ENCODE measurements around the gene MAPKAPK5.
"Not testable (repeated sequence)": the region's sequence is repeated elsewhere in the genome, so short reads cannot be mapped to it uniquely, and the experiment has no call there.

The MAPKAPK5 gene

DNA sequence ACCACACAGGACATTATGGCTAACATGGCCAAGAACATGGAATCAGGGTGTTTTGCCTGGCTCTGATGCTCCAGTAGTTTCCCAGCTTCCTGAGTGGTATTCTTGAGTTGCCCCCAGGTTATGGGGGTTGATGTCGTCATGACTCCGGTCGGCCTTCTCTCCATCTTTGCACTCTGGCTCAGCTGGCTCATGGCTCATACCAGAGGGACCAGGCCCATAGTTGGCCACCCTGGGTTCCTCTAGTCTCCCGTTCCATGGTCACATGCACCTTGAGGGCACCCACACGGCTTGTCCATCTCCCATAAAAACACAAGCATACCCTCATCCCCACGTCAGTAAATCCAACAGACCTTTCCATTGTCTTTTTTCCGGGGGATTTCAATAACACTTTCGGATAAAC is 23.7 kb upstream of the MAPKAPK5 start:
- Histone ChIP-seq H3K4me3 (ENCODE audit: low read depth, low read length) (no peak overlapping the region), H3K4me1 (ENCODE audit: control insufficient read depth, insufficient read depth, low read length) (peaks cover 15% of the 10 kb centered on the region), H3K9ac (ENCODE audit: low read depth, low read length) (no peak overlapping the region), H3K9me3 (ENCODE audit: control insufficient read depth, insufficient read depth, low read length) (no peaks in the 10 kb centered on the region), H3K36me3 (ENCODE audit: control insufficient read depth, insufficient read depth, low read length) (no peaks in the 10 kb centered on the region), H3K27me3 (ENCODE audit: control insufficient read depth, insufficient read depth, low read length) (no peaks in the 10 kb centered on the region)

DNA sequence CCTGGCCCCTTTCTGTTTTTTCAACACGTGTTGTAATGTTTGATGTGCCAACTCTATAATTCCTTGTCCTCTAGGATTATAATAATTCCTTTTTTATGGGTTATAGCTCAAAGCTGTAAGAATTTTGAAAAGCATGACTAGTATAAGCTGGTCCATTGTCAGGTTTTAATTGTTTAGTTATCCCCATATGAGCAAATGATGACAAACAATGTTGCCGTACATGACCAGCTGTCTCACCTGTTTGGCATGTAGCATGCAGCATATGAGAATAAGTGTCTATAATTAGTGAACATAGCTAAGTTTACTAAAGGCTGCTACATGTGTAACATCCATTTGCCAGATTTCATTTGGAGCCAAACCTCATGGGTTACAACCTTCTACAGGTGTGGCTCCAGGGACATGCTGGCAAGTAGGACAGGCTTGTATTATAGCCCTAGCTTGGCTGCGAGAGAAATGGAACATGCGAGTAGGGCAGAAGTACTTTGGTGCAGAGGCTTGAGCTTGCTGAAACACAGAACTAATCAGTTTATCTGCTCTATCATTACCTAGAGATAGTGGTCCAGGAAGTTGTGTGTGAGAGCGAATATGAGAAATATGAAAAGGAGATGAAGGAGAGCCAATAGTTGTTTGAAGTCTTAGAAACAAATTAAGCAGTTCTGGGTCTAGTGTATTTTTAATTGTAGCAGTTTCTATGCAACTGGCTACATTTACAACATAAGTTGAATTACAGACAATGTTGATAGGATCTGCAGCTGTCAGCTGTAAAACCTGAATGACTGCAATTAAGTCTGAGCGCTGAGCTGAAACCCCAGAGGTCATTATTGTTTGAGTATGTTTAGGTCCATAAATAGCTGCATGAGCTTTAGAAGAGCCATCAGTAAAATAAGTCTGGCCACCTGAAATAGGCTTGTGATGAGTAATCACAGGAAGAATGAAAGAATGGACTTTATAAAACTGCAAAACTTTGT is 22.6 kb upstream of the MAPKAPK5 start:
- no peak overlapping the region for H3K9ac ChIP-seq (ENCODE audit: low read depth, low read length)

DNA sequence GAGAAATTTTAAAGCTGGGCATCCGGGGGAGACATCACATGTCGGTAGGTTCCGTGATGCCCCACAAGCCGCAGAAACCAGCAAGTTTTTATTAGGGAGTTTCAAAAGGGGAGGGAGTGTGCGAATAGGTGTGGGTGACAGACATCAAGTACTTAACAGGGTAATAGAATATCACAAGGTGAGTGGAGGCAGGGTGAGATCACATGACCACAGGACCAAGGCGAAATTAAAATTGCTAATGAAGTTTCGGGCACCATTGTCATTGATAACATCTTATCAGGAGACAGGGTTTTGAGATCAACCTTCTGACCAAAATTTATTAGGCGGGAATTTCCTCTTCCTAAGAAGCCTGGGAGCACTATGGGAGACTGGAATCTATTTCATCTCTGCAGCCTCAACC is 21.2 kb upstream of the MAPKAPK5 start:
- H3K9ac ChIP-seq (ENCODE audit: low read depth, low read length); H3K4me3 ChIP-seq (ENCODE audit: low read depth, low read length); H3K9me3 ChIP-seq (ENCODE audit: control insufficient read depth, insufficient read depth, low read length); H3K27me3 ChIP-seq (ENCODE audit: control insufficient read depth, insufficient read depth, low read length); H3K36me3 ChIP-seq (ENCODE audit: control insufficient read depth, insufficient read depth, low read length): not testable (repeated sequence)
- peaks cover 21% of the 10 kb centered on the region for H3K4me1 ChIP-seq (ENCODE audit: control insufficient read depth, insufficient read depth, low read length)

More for the DNA sequence above, 22.6 kb upstream of the MAPKAPK5 start:
- Histone ChIP-seq H3K4me3 (ENCODE audit: low read depth, low read length) (no peak overlapping the region), H3K4me1 (ENCODE audit: control insufficient read depth, insufficient read depth, low read length) (peaks cover 21% of the 10 kb centered on the region), H3K36me3 (ENCODE audit: control insufficient read depth, insufficient read depth, low read length) (no peaks in the 10 kb centered on the region), H3K9me3 (ENCODE audit: control insufficient read depth, insufficient read depth, low read length) (no peaks in the 10 kb centered on the region), H3K27me3 (ENCODE audit: control insufficient read depth, insufficient read depth, low read length) (no peaks in the 10 kb centered on the region)

DNA sequence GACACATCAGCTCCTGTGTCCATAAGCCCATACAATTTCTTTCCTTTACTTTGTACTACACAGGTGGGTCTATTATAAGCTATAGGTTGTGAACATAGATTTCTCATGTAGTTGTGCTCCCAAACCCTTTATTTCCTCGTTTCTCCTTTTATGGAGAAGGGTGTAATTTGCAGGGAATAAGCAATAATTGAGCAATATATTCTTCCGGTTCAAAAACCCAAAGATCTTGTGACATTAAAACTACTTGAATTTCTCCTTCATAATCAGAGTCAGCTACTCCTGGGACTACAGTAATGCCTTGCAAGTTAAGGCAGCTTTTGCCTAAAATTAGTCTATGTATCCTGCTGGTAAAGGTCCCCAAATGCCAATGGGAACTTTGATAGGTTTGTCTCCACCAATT is 19.1 kb upstream of the MAPKAPK5 start:
- Histone ChIP-seq H3K4me1 (ENCODE audit: control insufficient read depth, insufficient read depth, low read length) (peaks cover 21% of the 10 kb centered on the region), H3K9me3 (ENCODE audit: control insufficient read depth, insufficient read depth, low read length) (no peaks in the 10 kb centered on the region), H3K27me3 (ENCODE audit: control insufficient read depth, insufficient read depth, low read length) (no peaks in the 10 kb centered on the region), H3K4me3 (ENCODE audit: low read depth, low read length) (no peak overlapping the region), H3K36me3 (ENCODE audit: control insufficient read depth, insufficient read depth, low read length) (no peaks in the 10 kb centered on the region), H3K9ac (ENCODE audit: low read depth, low read length) (no peak overlapping the region)

DNA sequence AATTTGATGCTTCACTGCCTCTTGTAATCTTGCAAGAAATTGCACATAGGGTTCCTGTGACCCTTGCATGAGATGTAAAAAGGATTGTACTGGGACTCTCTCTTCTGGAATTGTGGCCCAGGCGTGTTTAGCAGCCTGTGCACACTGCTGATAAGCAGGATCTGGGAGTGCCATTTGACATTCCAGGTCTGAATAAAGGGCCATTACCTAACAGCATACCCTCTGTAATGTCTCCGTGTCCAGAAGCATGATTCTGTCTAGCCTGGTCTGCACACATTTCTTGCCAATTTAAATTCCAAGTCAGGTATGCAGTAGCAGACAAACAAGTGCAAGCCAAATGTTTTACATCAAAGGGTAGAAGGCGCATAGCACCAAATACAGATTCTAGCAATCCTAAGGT is 18.1 kb upstream of the MAPKAPK5 start:
- no peaks in the 10 kb centered on the region for H3K9me3 ChIP-seq (ENCODE audit: control insufficient read depth, insufficient read depth, low read length)
- no peaks in the 10 kb centered on the region for H3K27me3 ChIP-seq (ENCODE audit: control insufficient read depth, insufficient read depth, low read length)
- H3K4me3 ChIP-seq (ENCODE audit: low read depth, low read length) = no peak overlapping the region
- H3K4me1 ChIP-seq (ENCODE audit: control insufficient read depth, insufficient read depth, low read length) = peaks cover 21% of the 10 kb centered on the region
- H3K9ac ChIP-seq (ENCODE audit: low read depth, low read length) = no peak overlapping the region
- no peaks in the 10 kb centered on the region for H3K36me3 ChIP-seq (ENCODE audit: control insufficient read depth, insufficient read depth, low read length)

DNA sequence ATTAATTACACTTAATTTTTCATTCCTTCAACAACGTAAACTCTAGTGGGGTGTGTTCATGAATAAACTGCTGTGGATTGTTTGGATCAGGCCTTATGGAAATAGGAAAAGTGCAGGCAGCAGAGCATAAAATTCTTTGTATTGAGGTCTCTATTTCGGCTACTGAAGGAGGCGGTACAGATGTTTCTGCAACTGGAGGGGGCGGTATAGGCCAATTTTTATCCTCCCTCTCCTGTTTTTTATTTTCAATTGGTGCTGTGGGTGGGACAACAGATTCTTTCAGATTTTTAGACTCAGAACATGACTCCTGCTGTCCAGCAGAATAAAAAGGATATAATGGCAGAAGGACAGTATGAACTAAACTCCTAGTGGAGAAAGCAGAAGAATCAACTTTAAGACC is 17.7 kb upstream of the MAPKAPK5 start:
- peaks cover 21% of the 10 kb centered on the region for H3K4me1 ChIP-seq (ENCODE audit: control insufficient read depth, insufficient read depth, low read length)
- not testable (repeated sequence) for H3K27me3 ChIP-seq (ENCODE audit: control insufficient read depth, insufficient read depth, low read length); H3K9me3 ChIP-seq (ENCODE audit: control insufficient read depth, insufficient read depth, low read length); H3K9ac ChIP-seq (ENCODE audit: low read depth, low read length); H3K36me3 ChIP-seq (ENCODE audit: control insufficient read depth, insufficient read depth, low read length); H3K4me3 ChIP-seq (ENCODE audit: low read depth, low read length)

DNA sequence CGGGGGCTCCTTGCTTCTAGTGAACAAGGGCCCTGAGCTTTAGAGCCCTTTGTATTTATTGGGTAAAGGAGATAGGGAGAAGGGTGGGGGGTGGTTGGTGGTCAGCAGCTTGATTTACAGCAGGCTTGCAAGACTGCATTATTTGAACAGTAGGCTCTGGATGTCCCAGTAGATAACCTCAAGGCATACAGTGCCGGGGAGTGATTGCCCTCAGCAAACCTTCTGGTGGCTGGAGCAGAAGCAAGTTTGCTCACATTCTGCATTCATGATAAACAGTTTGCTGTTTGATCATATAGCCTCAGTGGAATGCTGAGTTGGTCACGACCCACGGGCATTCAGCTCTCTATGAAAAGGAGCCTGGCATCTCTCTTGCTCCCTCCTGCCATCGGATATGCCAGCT is 16.5 kb upstream of the MAPKAPK5 start:
- H3K36me3 ChIP-seq (ENCODE audit: control insufficient read depth, insufficient read depth, low read length) = no peaks in the 10 kb centered on the region

DNA sequence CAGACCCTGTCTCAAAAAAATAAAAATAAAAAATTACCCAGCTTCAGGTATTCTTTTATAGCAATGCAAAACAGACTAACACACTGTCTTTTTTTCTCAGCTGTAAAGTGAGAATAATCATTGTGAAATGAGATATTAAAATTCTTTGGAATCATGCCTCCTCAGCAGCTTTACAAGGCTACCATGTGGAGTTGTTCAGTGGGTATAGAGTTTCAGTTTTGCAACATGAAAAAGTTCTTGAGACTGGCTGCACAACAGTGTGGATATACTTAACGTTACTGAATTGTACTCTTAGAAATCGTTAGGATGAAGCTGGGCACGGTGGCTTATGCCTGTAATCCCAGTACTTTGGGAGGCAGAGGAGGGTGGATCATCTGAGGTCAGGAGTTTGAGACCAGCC is 15.7 kb upstream of the MAPKAPK5 start:
- H3K9ac ChIP-seq (ENCODE audit: low read depth, low read length) = no peak overlapping the region
- no peaks in the 10 kb centered on the region for H3K27me3 ChIP-seq (ENCODE audit: control insufficient read depth, insufficient read depth, low read length)
- H3K9me3 ChIP-seq (ENCODE audit: control insufficient read depth, insufficient read depth, low read length) = no peaks in the 10 kb centered on the region
- H3K36me3 ChIP-seq (ENCODE audit: control insufficient read depth, insufficient read depth, low read length) = no peaks in the 10 kb centered on the region
- no peak overlapping the region for H3K4me3 ChIP-seq (ENCODE audit: low read depth, low read length)
- H3K4me1 ChIP-seq (ENCODE audit: control insufficient read depth, insufficient read depth, low read length) = peaks cover 12% of the 10 kb centered on the region

More for the DNA sequence above, 16.5 kb upstream of the MAPKAPK5 start:
- Histone ChIP-seq H3K4me1 (ENCODE audit: control insufficient read depth, insufficient read depth, low read length) (peaks cover 12% of the 10 kb centered on the region), H3K9me3 (ENCODE audit: control insufficient read depth, insufficient read depth, low read length) (no peaks in the 10 kb centered on the region), H3K27me3 (ENCODE audit: control insufficient read depth, insufficient read depth, low read length) (no peaks in the 10 kb centered on the region), H3K9ac (ENCODE audit: low read depth, low read length) (no peak overlapping the region), H3K4me3 (ENCODE audit: low read depth, low read length) (no peak overlapping the region)

DNA sequence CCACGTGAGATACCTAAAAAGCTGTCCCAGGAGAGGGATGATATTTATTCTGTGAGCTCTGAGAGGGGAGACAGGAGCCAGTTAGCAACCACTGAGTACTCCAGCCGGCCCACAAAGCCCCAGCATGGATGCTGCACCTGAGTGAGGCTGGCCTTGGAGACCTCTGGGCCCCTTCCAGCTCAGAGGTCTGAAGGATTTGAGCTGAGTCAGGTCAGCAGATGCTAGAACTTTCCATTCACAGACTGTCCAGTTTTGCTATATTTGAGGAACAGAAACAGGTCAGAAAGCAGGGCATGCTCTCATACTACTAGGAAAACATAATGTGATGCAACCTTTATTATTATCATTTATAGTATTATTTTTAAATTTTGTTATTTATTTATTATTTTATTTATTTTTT is 15.0 kb upstream of the MAPKAPK5 start:
- no peak overlapping the region for H3K9ac ChIP-seq (ENCODE audit: low read depth, low read length)
- H3K27me3 ChIP-seq (ENCODE audit: control insufficient read depth, insufficient read depth, low read length) = no peaks in the 10 kb centered on the region
- H3K9me3 ChIP-seq (ENCODE audit: control insufficient read depth, insufficient read depth, low read length) = no peaks in the 10 kb centered on the region
- no peak overlapping the region for H3K4me3 ChIP-seq (ENCODE audit: low read depth, low read length)
- H3K36me3 ChIP-seq (ENCODE audit: control insufficient read depth, insufficient read depth, low read length) = no peaks in the 10 kb centered on the region
- H3K4me1 ChIP-seq (ENCODE audit: control insufficient read depth, insufficient read depth, low read length) = peaks cover 10% of the 10 kb centered on the region

DNA sequence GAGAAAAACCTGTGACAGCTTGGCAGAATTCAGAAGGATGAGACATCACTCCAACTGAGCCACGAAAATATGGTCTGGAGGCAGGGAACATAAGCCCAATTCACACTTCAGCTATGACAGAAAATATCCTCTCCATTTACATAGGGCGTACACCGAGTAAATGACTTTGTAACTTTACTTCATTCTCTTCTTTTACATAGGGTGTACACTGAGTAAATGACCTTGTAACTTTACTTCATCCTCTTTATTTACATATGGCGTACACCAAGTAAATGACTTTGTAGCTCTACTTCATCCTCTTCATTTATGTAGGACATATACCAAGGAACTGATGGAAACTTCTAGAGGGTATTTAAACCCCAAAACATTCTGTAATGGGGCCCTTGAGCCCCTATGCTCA is 14.1 kb upstream of the MAPKAPK5 start:
- Histone ChIP-seq H3K36me3 (ENCODE audit: control insufficient read depth, insufficient read depth, low read length) (no peaks in the 10 kb centered on the region), H3K4me1 (ENCODE audit: control insufficient read depth, insufficient read depth, low read length) (peaks cover 8% of the 10 kb centered on the region), H3K27me3 (ENCODE audit: control insufficient read depth, insufficient read depth, low read length) (no peaks in the 10 kb centered on the region), H3K9me3 (ENCODE audit: control insufficient read depth, insufficient read depth, low read length) (no peaks in the 10 kb centered on the region), H3K4me3 (ENCODE audit: low read depth, low read length) (no peak overlapping the region), H3K9ac (ENCODE audit: low read depth, low read length) (no peak overlapping the region)

DNA sequence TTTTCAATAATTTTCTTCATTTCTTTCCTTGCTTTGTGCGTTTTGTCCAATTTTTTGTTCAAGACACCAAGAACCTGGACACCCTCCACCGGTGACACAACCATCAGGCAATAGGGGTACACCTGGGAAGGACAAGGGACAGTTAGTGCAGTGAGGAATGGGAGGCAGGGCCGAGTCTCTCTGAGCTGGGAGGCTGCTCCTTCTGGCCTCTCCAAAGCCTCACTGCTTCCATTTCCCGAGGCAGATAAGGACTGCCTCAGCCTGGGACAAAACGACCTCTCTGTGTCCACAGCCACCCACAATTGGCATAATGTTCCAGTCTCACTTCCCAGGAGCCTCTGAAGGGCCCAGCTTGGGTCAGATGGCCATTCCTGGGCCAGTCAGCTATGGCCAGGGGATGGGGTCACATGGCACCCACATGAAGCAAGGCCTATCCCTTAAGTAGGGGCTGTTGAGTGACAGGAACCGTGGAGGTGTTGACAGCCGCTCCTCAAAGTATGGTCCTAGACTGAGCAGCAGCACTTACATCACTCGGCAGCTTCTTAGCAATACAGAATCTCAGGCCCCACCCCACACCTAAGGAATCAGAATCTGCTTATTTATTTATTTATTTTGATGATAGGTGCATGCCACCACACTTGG is 13.6 kb upstream of the MAPKAPK5 start:
- Histone ChIP-seq H3K27me3 (ENCODE audit: control insufficient read depth, insufficient read depth, low read length) (no peaks in the 10 kb centered on the region), H3K36me3 (ENCODE audit: control insufficient read depth, insufficient read depth, low read length) (no peaks in the 10 kb centered on the region), H3K9me3 (ENCODE audit: control insufficient read depth, insufficient read depth, low read length) (no peaks in the 10 kb centered on the region), H3K4me3 (ENCODE audit: low read depth, low read length) (no peak overlapping the region), H3K9ac (ENCODE audit: low read depth, low read length) (no peak overlapping the region), H3K4me1 (ENCODE audit: control insufficient read depth, insufficient read depth, low read length) (peaks cover 5% of the 10 kb centered on the region)

DNA sequence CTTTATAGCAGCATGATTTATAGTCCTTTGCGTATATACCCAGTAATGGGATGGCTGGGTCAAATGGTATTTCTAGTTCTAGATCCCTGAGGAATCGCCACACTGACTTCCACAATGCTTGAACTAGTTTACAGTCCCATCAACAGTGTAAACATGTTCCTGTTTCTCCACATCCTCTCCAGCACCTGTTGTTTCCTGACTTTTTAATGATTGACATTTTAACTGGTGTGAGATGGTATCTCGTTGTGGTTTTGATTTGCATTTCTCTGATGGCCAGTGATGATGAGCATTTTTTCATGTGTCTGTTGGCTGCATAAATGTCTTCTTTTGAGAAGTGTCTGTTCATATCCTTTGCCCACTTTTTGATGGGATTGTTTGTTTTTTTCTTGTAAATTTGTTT is 12.4 kb upstream of the MAPKAPK5 start:
- H3K9me3 ChIP-seq (ENCODE audit: control insufficient read depth, insufficient read depth, low read length); H3K4me1 ChIP-seq (ENCODE audit: control insufficient read depth, insufficient read depth, low read length); H3K27me3 ChIP-seq (ENCODE audit: control insufficient read depth, insufficient read depth, low read length); H3K4me3 ChIP-seq (ENCODE audit: low read depth, low read length); H3K9ac ChIP-seq (ENCODE audit: low read depth, low read length); H3K36me3 ChIP-seq (ENCODE audit: control insufficient read depth, insufficient read depth, low read length): not testable (repeated sequence)
